HepG2 (cell line): ENCODE results near the gene YEATS4. TPM values are rescaled to one million over a fixed set of nuclear protein-coding genes. Genes with fewer than 3 reads are reported as not detected.

Experiments
- ARHGAP35 ChIP-seq: sonication (generic); formaldehyde crosslinking; IDR thresholded peaks from 2 replicates; pipeline ENCODE4 v1.9.0; 2022; ENCODE audit warnings: mild to moderate bottlenecking, inconsistent platforms, moderate library complexity, missing genetic modification reagents, borderline replicate concordance
- DR1 ChIP-seq: sonication (generic); formaldehyde crosslinking; IDR thresholded peaks from 2 replicates; pipeline ENCODE4 v1.8.0; 2021; ENCODE audit warnings: mild to moderate bottlenecking, missing genetic modification reagents, inconsistent platforms
- E2F5 ChIP-seq: sonication (generic); formaldehyde crosslinking; conservative IDR thresholded peaks from 2 replicates; pipeline ENCODE4 v1.4.0; 2020; ENCODE audit warnings: missing genetic modification reagents
- HNF4G ChIP-seq, 2 experiments: sonication (generic) in 1 of 2; formaldehyde crosslinking in 1 of 2; IDR thresholded peaks; 2 replicates each; pipeline versions ENCODE4 v1.4.0 to v1.6.1; 2011 to 2020; ENCODE audit warnings: borderline replicate concordance in 2 of 2, low read depth in 2 of 2, mild to moderate bottlenecking in 2 of 2, low read length in 1 of 2, missing genetic modification reagents in 1 of 2, moderate library complexity in 1 of 2
- HOXA5 ChIP-seq: sonication (generic); formaldehyde crosslinking; IDR thresholded peaks from 2 replicates; pipeline ENCODE4 v1.4.0; 2020; ENCODE audit warnings: missing genetic modification reagents
- PAX8 ChIP-seq: sonication (generic); formaldehyde crosslinking; IDR thresholded peaks from 2 replicates; pipeline ENCODE4 v1.8.0; 2022; ENCODE audit warnings: mild to moderate bottlenecking, missing genetic modification reagents, borderline replicate concordance
- POGZ ChIP-seq: sonication (generic); formaldehyde crosslinking; IDR thresholded peaks from 2 replicates; pipeline ENCODE4 v1.4.0; 2020; ENCODE audit warnings: mild to moderate bottlenecking, missing genetic modification reagents
- PPARG ChIP-seq: conservative IDR thresholded peaks from 2 replicates; pipeline ENCODE4 v1.6.1; 2016; ENCODE audit warnings: missing biosample characterization, missing genetic modification reagents
- RFX3 ChIP-seq: IDR thresholded peaks from 2 replicates; pipeline ENCODE4 v1.6.1; 2016; ENCODE audit warnings: missing biosample characterization, missing genetic modification reagents
- RXRB ChIP-seq: IDR thresholded peaks from 2 replicates; pipeline ENCODE4 v1.6.1; 2016; ENCODE audit warnings: borderline replicate concordance, missing genetic modification reagents, missing compliant biosample characterization
- SCMH1 ChIP-seq: sonication (generic); formaldehyde crosslinking; IDR thresholded peaks from 2 replicates; pipeline ENCODE4 v1.9.0; 2021; ENCODE audit warnings: missing genetic modification reagents, mild to moderate bottlenecking, borderline replicate concordance
- SRSF1 ChIP-seq: fragments of 200-400 bp; formaldehyde crosslinking; optimal IDR thresholded peaks from 2 replicates; pipeline ENCODE3; 2017; ENCODE audit warnings: mild to moderate bottlenecking, low read depth, low read length, moderate library complexity
- TCF7L2 ChIP-seq: IDR thresholded peaks from 2 replicates; pipeline ENCODE4 v1.6.1; 2011; ENCODE audit warnings: mild to moderate bottlenecking, low read depth, low read length, moderate library complexity
- ZBTB43 ChIP-seq: sonication (generic); formaldehyde crosslinking; conservative IDR thresholded peaks from 2 replicates; pipeline ENCODE4 v1.4.0; 2020; ENCODE audit warnings: missing genetic modification reagents
- ZFP37 ChIP-seq: sonication (generic); formaldehyde crosslinking; IDR thresholded peaks from 2 replicates; pipeline ENCODE4 v1.4.0; 2020; ENCODE audit warnings: missing genetic modification reagents, borderline replicate concordance
- ZNF180 ChIP-seq: sonication (generic); formaldehyde crosslinking; IDR thresholded peaks from 2 replicates; pipeline ENCODE4 v1.4.0; 2020; ENCODE audit warnings: low read depth, missing genetic modification reagents, borderline replicate concordance
- ZNF747 ChIP-seq: sonication (generic); formaldehyde crosslinking; IDR thresholded peaks from 2 replicates; pipeline ENCODE4 v1.8.1; 2023; ENCODE audit warnings: missing genetic modification reagents, mild to moderate bottlenecking, borderline replicate concordance
- polyA plus RNA-seq, 8 experiments: library from polyadenylated mRNA; depleted of rRNA in 3 of 8; stranded (reverse) in 7 of 8; unstranded in 1 of 8; fragments of >200 nt; fragmentation: Illumina TruSeq in 4 of 8; extraction: Trizol in 4 of 8; gene quantifications; 2 replicates each; pipeline versions ENCODE4 v1.2.1 to v1.2.3, GENCODE V29; 2011 to 2016; ENCODE audit warnings: low read depth in 4 of 8, missing spikeins in 1 of 8, mixed read lengths in 1 of 8; ENCODE audit not compliant: insufficient read depth in 1 of 8
- total RNA-seq, 5 experiments: library from RNA; depleted of rRNA; stranded (reverse); fragments of >200 nt; fragmentation: Illumina TruSeq; extraction: Trizol; gene quantifications; 2 replicates each; pipeline ENCODE4 v1.2.3, GENCODE V29; 2016; ENCODE audit warnings: low read depth in 1 of 5
- TF ChIP-seq, protein P1 (sequence below): sonication (generic); formaldehyde crosslinking; IDR thresholded peaks from 2 replicates; pipeline ENCODE4 v1.5.0; 2020; ENCODE audit warnings: missing genetic modification reagents
- TF ChIP-seq, protein P2 (sequence below): sonication (generic); formaldehyde crosslinking; IDR thresholded peaks from 2 replicates; pipeline ENCODE4 v1.5.1; 2020; ENCODE audit warnings: missing genetic modification reagents, mild to moderate bottlenecking, borderline replicate concordance

YEATS4 gene
- total and polyA plus RNA-seq, 2 of the 13 experiments (the other 11 are each of a cell fraction or from before 2014, with no cell fraction given): 16.8 to 45.0 TPM

- TF ChIP-seq DR1 (CRISPR knock-in tag) (peak; percentile 80; the same call in 1 of the 2 replicates), ZFP37 (CRISPR knock-in tag) (no peak), SCMH1 (no peak), ZNF747 (CRISPR knock-in tag) (no peak), RXRB (CRISPR knock-in tag) (no peak; the same call in 1 of the 2 replicates), SRSF1 (peak; percentile 63), ARHGAP35 (peak; percentile 43; the same call in 1 of the 2 replicates), HOXA5 (CRISPR knock-in tag) (peak; percentile 58), PAX8 (no peak; the same call in 1 of the 2 replicates), ZNF180 (CRISPR knock-in tag) (no peak), RFX3 (CRISPR knock-in tag) (peak; percentile 61), E2F5 (peak; percentile 81), POGZ (CRISPR knock-in tag) (peak; percentile 82), ZBTB43 (CRISPR knock-in tag) (peak; percentile 79; the same call in 1 of the 2 replicates), PPARG (CRISPR knock-in tag) (peak; percentile 58), HNF4G (IDR thresholded peaks at IDR 0.05; ENCODE audit: borderline replicate concordance, low read depth, low read length) (peak; percentile 72; the same call in 1 of the 2 replicates), HNF4G (CRISPR knock-in tag; IDR thresholded peaks at IDR 0.05; ENCODE audit: borderline replicate concordance, low read depth) (peak; percentile 73), TCF7L2 (no peak)
- TF ChIP-seq, protein P1, sequence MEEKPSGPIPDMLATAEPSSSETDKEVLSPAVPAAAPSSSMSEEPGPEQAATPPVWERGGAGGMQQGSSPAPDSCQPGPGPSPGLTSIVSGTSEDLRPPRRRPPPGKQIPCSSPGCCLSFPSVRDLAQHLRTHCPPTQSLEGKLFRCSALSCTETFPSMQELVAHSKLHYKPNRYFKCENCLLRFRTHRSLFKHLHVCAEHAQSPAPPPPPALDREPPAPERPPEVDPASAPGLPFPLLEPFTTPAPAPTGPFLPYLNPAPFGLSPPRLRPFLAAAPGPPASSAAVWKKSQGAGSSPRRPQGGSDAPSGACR (CRISPR knock-in tag): no peak; the same call in 1 of the 2 replicates
- TF ChIP-seq, protein P2, sequence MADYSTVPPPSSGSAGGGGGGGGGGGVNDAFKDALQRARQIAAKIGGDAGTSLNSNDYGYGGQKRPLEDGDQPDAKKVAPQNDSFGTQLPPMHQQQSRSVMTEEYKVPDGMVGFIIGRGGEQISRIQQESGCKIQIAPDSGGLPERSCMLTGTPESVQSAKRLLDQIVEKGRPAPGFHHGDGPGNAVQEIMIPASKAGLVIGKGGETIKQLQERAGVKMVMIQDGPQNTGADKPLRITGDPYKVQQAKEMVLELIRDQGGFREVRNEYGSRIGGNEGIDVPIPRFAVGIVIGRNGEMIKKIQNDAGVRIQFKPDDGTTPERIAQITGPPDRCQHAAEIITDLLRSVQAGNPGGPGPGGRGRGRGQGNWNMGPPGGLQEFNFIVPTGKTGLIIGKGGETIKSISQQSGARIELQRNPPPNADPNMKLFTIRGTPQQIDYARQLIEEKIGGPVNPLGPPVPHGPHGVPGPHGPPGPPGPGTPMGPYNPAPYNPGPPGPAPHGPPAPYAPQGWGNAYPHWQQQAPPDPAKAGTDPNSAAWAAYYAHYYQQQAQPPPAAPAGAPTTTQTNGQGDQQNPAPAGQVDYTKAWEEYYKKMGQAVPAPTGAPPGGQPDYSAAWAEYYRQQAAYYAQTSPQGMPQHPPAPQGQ (CRISPR knock-in tag): no peak
Measured at GRCh38 chr12:69359531-69360347, at the start of gene YEATS4 (continued).
